Measurements from ENCODE around the gene MYOM1.
A peak's percentile ranks its signal among the peaks of the same experiment; 100 is the strongest.

Gene MYOM1

DNA sequence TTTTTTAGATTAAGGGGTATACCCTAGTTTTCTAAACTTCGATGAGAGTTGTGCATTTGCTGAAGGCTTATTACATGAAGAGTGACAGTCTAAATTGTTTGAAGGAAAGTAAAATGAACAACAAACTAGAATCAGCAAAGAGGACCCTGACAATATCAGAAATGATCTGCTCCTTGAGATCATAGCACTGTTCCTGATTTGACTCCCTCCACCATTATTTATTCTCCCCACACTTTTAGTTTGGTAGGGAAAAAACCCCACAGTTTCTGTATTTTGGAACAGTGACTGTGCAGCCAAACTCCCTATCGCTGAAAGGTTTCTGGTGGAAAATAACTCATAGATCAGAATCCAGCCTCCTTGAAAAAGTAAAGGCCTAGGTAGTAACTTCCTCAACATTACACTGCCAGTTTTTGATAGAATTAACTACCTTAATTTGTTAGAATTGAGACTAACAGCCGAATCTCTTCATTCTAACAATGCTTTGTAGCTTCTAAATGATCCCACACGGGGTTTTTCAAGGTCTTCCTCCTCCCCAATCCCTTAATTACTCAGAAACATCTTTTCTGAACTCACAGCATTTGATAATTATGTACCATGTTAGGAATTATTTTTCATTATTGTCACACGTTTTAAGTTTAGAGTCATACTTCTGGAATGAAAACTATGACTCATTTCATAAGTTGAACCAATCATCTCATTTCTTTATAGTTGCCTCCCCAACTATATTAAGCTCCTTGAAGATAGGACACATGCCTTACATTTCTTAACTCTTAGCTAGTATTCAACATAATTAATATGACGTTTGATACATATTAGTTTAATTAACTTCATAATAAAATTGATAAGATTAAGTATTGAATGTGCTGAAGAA is 30.7 kb upstream of the MYOM1 start:
- in situ Hi-C loops (cut with MboI; ENCODE audit: low sequenced_read_pairs, unreplicated experiment) = no loop called here
- TF ChIP-seq, protein P1, sequence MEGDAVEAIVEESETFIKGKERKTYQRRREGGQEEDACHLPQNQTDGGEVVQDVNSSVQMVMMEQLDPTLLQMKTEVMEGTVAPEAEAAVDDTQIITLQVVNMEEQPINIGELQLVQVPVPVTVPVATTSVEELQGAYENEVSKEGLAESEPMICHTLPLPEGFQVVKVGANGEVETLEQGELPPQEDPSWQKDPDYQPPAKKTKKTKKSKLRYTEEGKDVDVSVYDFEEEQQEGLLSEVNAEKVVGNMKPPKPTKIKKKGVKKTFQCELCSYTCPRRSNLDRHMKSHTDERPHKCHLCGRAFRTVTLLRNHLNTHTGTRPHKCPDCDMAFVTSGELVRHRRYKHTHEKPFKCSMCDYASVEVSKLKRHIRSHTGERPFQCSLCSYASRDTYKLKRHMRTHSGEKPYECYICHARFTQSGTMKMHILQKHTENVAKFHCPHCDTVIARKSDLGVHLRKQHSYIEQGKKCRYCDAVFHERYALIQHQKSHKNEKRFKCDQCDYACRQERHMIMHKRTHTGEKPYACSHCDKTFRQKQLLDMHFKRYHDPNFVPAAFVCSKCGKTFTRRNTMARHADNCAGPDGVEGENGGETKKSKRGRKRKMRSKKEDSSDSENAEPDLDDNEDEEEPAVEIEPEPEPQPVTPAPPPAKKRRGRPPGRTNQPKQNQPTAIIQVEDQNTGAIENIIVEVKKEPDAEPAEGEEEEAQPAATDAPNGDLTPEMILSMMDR (IDR thresholded peaks at IDR 0.05; ENCODE audit: borderline replicate concordance, control extremely low read depth, extremely low read depth, insufficient read depth, missing control alignments) = no peak
- no peak for DNase-seq (ENCODE audit: low spot score)

DNA sequence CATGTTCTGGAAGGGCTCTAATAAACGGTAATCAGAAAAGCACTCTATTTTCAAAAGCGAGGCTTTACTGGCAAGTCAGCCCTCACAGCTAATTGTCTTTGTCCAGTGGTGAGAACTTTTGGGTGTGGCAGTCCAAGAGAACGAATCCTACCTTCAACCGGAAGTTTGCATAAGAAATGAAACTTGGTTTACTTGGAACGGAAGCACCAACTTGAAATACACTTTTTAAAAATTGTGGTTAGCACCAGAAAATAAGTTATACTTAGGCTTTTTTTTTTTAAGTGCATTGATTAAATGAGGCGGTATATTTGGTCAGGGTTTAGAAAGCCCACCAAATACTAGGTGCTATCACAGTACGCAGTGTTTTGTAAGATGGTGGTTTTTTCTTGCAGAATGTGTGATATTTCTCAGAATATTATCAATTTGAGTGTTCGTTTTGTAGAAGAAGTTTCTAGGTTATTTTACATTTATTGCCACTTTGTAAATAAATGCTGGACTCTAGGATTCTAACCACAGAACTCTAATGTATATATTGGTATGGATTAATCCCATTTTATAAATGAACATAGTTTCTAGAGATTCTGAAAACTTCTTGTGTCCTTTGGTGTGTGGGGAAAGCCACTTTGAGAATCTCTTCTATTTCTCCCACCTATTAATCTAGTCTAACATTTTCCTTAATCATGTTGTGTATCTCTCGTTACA is 29.0 kb upstream of the MYOM1 start:
- TF ChIP-seq, protein P1 (IDR thresholded peaks at IDR 0.05; ENCODE audit: borderline replicate concordance, control extremely low read depth, extremely low read depth, insufficient read depth, missing control alignments) = no peak
- in situ Hi-C loops (cut with MboI; ENCODE audit: low sequenced_read_pairs, unreplicated experiment) = loop anchor here (5.0 to 10.0 kb wide), 2 partner anchors 254 to 317 kb away; no protein-coding TSS in a partner anchor
- no peak for DNase-seq (ENCODE audit: low spot score)

DNA sequence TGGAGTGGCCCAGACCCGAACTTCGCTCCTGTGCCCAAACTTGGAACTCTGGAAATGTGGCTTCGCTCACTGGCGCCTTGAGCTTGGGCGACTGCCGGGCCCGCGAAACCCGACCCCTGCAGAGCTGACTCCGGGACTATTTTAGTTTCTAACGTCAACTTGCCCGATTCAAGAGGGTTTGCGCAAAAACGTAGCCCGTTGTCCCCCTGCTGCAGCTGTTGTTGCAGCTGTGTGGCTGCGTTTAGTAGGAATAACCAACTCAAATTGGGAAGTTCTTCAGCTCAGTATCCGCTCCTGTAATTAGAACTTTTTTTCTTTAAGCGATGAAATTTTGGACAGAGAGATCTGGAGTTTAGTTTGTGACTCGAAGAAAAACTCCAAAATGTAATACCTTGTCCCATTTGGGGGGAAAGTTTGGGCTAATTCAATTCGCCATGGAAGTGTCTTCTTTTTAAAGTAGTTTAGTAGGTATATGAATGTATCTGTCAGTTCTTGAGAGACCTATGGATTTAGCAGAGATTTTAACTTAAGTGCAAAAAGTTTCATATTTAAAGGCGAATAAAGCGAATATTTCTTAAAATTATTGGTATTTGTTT is 28.4 kb upstream of the MYOM1 start:
- in situ Hi-C loops (cut with MboI; ENCODE audit: low sequenced_read_pairs, unreplicated experiment) = loop anchor here (5.0 to 10.0 kb wide), 2 partner anchors 253 to 316 kb away; no protein-coding TSS in a partner anchor
- TF ChIP-seq, protein P1 (IDR thresholded peaks at IDR 0.05; ENCODE audit: borderline replicate concordance, control extremely low read depth, extremely low read depth, insufficient read depth, missing control alignments) = no peak
- DNase-seq (ENCODE audit: low spot score) = no peak

DNA sequence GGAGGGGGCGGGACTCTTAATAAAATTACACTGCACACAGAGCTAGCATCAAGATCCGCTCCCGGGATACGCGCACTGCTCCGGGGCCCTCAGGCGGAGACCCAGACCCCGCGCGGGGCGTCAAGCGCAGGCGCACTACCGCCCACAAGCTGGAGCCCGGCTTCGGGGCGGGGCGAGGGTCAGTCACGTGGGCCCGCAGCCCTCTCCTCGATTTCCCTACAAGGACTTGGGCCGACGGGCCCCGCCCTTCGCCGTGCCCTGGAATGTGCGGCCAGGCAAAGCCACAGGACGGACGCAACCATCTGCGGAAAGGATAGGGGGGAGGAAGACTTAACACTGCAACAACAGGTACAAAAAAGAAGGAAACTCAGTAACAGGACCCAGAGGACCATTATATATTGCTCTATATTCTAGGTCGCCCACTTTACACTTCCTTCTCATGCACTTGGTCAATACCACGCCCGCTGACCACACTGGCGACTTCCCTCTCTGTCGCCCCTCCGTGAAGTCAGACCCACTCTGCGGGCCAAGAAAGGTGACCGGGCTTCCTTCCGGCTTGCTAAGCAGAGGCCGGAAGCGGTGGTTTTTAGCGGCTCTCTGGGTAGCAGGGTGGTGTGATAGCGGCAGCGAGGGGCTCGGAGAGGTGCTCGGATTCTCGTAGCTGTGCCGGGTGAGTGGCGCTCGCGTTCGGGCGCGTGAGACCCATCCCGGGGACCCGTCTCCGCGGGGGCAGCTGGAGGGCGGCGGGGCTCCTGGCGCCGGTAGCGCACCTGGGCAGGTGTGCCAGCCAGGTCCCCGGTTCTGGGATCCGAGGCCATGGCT is 27.7 kb upstream of the MYOM1 start, which contains the start of gene MYL12A:
Gene MYL12A, plus strand, starts transcription at position 562 of the 822 bp plus-strand sequence. CDS start 5,447 bp downstream, outside the sequence.
- in situ Hi-C loops (cut with MboI; ENCODE audit: low sequenced_read_pairs, unreplicated experiment) = loop anchor here (5.0 to 10.0 kb wide), 2 partner anchors 253 to 315 kb away; no protein-coding TSS in a partner anchor
- TF ChIP-seq, protein P1 (IDR thresholded peaks at IDR 0.05; ENCODE audit: borderline replicate concordance, control extremely low read depth, extremely low read depth, insufficient read depth, missing control alignments) = no peak

DNA sequence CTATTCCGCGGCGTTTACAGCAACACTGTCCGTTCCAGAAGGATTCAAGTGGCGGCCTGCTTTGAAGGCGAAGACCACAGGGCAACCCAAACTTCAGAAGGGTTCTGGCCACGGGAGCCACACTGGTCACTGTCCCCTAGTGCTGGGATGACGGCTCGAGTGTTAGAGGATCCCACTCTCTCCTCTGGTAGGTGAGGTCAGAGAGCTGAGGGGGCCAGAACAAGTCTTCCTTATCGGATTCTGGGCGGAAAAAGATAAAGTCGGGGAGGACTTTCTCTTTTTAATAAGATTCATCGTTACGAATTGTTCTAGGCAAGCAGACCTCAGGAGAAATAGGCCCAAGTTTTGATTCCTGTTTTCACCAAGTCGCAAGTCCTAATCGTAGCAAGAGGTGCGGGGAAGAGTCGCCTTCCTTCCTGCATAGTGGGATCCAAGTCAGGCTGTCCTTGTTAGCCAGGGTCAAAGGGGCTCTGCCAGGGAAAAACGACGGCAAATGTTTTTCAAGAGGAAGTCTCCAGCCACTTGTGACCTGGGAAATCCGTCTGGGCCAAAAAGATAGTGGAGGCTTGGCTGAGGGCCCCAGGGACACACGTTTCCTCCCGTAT is 27.0 kb upstream of the MYOM1 start:
- TF ChIP-seq, protein P1 (IDR thresholded peaks at IDR 0.05; ENCODE audit: borderline replicate concordance, control extremely low read depth, extremely low read depth, insufficient read depth, missing control alignments) = no peak
- in situ Hi-C loops (cut with MboI; ENCODE audit: low sequenced_read_pairs, unreplicated experiment) = loop anchor here (5.0 to 10.0 kb wide), 2 partner anchors 252 to 314 kb away; no protein-coding TSS in a partner anchor
- no peak for DNase-seq (ENCODE audit: low spot score)

More for the DNA sequence above, 27.7 kb upstream of the MYOM1 start, which contains the start of gene MYL12A:
- DNase-seq (ENCODE audit: low spot score) = peak; percentile 95
